Mucosa of stomach (tissue), 1 donor: ENCODE measurements around the gene LMTK2.
A peak's percentile ranks its signal among the peaks of the same experiment; 100 is the strongest.

ENCODE experiments used
- H3K27me3 ChIP-seq: one replicate; pipeline ENCODE4 v1.7.0; 2013; ENCODE audit warnings: mild to moderate bottlenecking, low read length; ENCODE audit not compliant: control insufficient read depth, insufficient read depth
- H3K36me3 ChIP-seq: one replicate; pipeline ENCODE4 v1.7.0; 2013; ENCODE audit warnings: low read length; ENCODE audit not compliant: control insufficient read depth, insufficient read depth
- H3K4me1 ChIP-seq: one replicate; pipeline ENCODE4 v1.7.0; 2013; ENCODE audit warnings: mild to moderate bottlenecking, low read length; ENCODE audit not compliant: control insufficient read depth, insufficient read depth
- H3K4me3 ChIP-seq: one replicate; pipeline ENCODE4 v1.7.0; 2013; ENCODE audit warnings: low read length
- H3K9ac ChIP-seq: one replicate; pipeline ENCODE4 v1.7.0; 2013; ENCODE audit warnings: mild to moderate bottlenecking, low read length, moderate library complexity
- H3K9me3 ChIP-seq: one replicate; pipeline ENCODE4 v1.7.0; 2013; ENCODE audit warnings: mild to moderate bottlenecking, low read length, moderate library complexity; ENCODE audit not compliant: control insufficient read depth
- donor health status: Pancreatic carcinoma.

The LMTK2 gene

GRCh38 chr7:98084631-98085030, 22.0 kb upstream of the LMTK2 start:
- Histone ChIP-seq H3K9ac (no peak overlapping the region), H3K4me3 (no peak overlapping the region), H3K9me3 (no peaks in the 10 kb centered on the region), H3K36me3 (no peaks in the 10 kb centered on the region), H3K4me1 (peaks cover 16% of the 10 kb centered on the region), H3K27me3 (no peaks in the 10 kb centered on the region)

DNA sequence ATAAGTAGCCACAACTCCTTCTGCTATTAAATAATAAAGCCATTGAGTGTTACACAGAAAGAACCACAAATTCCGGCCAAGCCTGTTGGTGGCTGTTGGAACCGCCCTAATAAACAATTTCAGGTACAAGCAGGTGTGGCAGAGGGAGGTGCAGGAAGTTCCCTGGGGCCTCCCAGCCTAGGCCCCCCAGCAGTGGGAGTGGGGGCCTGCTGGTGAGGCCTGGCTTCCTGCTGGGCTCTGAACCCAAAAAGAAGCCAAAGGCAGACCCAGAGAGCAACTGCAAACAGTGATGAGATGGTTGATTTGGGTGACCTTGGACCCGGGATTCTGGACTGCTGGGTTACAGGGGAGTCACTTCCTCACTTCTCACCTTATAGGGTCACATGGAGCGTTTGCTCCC, 21.0 kb upstream of the LMTK2 start:
- no peak overlapping the region for H3K9ac ChIP-seq
- H3K27me3 ChIP-seq, result no peaks in the 10 kb centered on the region
- no peaks in the 10 kb centered on the region for H3K36me3 ChIP-seq

DNA sequence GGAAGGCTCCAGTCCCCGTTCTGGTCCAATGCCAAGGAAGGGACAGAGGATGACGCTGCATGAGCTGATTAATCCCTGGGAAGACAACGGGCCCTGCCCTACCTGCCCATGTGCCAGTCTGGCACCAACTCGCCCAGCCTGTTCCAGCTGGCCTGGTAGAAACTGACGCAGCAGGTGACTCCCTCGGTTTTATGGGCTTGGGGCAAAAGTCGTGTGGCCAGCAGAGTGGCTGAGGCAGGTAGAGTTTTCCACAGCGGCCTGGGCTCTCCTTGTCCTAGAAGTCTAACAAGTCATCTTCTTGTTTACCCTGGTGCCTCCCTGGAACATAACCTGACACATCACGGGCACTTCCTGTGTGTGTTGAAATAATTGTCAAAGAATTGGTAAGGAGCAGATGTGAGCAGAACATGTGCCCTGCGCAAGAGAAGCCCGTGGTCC, 20.4 kb upstream of the LMTK2 start:
- Histone ChIP-seq H3K9me3 (no peaks in the 10 kb centered on the region), H3K36me3 (no peaks in the 10 kb centered on the region), H3K27me3 (no peaks in the 10 kb centered on the region), H3K4me3 (no peak overlapping the region), H3K9ac (no peak overlapping the region), H3K4me1 (peaks cover 16% of the 10 kb centered on the region)

More for the DNA sequence above, 21.0 kb upstream of the LMTK2 start:
- H3K4me3 ChIP-seq, result no peak overlapping the region
- peaks cover 16% of the 10 kb centered on the region for H3K4me1 ChIP-seq
- H3K9me3 ChIP-seq, result no peaks in the 10 kb centered on the region

DNA sequence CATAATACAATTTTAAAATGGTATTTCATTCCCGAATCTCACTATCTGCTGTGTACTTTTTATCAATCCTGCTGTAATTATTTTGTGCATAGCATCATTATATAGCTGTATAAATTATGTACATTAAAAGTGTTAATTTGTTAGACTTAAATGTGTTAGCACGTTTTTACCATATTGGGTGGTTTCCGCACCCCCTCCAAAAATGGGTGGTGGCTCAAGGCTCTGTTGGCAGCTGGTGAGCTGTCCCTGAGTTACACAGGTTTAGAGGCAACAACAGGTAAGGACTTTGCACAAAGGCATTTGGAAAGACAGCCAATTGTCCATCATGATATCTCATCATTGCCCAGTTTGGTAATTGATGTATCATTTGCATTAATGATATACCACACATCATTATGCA, 18.6 kb upstream of the LMTK2 start:
- H3K4me1 ChIP-seq, result peaks cover 16% of the 10 kb centered on the region
- H3K27me3 ChIP-seq, result no peaks in the 10 kb centered on the region
- no peaks in the 10 kb centered on the region for H3K36me3 ChIP-seq
- H3K9me3 ChIP-seq, result no peaks in the 10 kb centered on the region
- no peak overlapping the region for H3K4me3 ChIP-seq
- no peak overlapping the region for H3K9ac ChIP-seq

- no peaks in the 10 kb centered on the region for H3K9me3 ChIP-seq
- no peaks in the 10 kb centered on the region for H3K27me3 ChIP-seq
- no peaks in the 10 kb centered on the region for H3K36me3 ChIP-seq
- no peak overlapping the region for H3K9ac ChIP-seq
- peaks cover 10% of the 10 kb centered on the region for H3K4me1 ChIP-seq
- H3K4me3 ChIP-seq, result no peak overlapping the region
Measured at GRCh38 chr7:98090116-98090515, 16.5 kb upstream of the LMTK2 start.

DNA sequence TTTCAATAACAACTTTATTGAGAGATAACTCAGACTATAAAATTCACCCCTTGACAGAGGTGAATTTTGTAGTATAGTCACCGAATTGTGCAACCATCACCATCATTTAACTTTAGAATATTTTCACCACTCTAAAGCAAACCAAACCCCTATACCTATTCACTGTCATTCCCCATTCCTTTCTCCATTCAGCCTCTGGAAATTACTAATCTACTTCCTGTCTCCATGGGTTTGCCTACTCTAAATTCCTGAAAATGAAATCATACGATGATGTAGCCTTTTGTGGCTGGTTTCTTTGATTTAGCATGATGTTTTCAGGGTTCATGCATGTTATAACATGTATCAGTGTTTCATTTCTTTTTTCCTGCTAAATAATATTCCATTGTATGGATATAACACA, 15.6 kb upstream of the LMTK2 start:
- Histone ChIP-seq H3K9ac (no peak overlapping the region), H3K9me3 (no peaks in the 10 kb centered on the region), H3K4me1 (peaks cover 4% of the 10 kb centered on the region), H3K27me3 (no peaks in the 10 kb centered on the region), H3K4me3 (no peak overlapping the region), H3K36me3 (no peaks in the 10 kb centered on the region)

- Histone ChIP-seq H3K27me3 (no peaks in the 10 kb centered on the region), H3K9ac (no peak overlapping the region), H3K4me1 (no peaks in the 10 kb centered on the region), H3K9me3 (no peaks in the 10 kb centered on the region), H3K36me3 (no peaks in the 10 kb centered on the region), H3K4me3 (no peak overlapping the region)
Measured at GRCh38 chr7:98091523-98091922, 15.1 kb upstream of the LMTK2 start.

- Histone ChIP-seq H3K27me3 (no peaks in the 10 kb centered on the region), H3K36me3 (no peaks in the 10 kb centered on the region), H3K9ac (no peak overlapping the region), H3K4me1 (no peaks in the 10 kb centered on the region), H3K9me3 (no peaks in the 10 kb centered on the region), H3K4me3 (no peak overlapping the region)
Measured at GRCh38 chr7:98097042-98097645, 9.5 kb upstream of the LMTK2 start.

DNA sequence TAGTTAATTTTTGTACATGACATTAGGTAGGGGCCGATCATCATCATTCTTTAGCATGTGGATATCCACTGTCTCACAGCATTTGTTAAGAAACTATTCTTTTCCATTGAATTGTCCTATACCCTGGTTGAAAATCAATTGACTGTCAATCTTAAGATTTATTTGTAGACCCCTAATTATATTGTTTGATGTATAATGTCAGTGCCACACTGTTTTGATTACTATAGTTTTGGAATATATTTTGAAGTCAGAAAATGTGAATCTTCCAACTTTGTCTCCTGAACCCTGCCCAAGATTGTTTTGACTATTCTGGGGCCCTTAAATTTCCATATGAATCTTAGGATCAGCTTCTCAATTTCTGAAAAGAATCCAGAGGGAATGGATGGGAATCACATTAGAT, 6.6 kb upstream of the LMTK2 start:
- Histone ChIP-seq H3K4me1 (no peaks in the 10 kb centered on the region), H3K36me3 (no peaks in the 10 kb centered on the region), H3K9ac (no peak overlapping the region), H3K27me3 (no peaks in the 10 kb centered on the region), H3K9me3 (no peaks in the 10 kb centered on the region), H3K4me3 (no peak overlapping the region)

- Histone ChIP-seq H3K4me3 (no peak overlapping the region), H3K27me3 (no peaks in the 10 kb centered on the region), H3K9ac (no peak overlapping the region), H3K4me1 (no peaks in the 10 kb centered on the region), H3K36me3 (no peaks in the 10 kb centered on the region), H3K9me3 (no peaks in the 10 kb centered on the region)
Measured at GRCh38 chr7:98102170-98102569, 4.5 kb upstream of the LMTK2 start.

DNA sequence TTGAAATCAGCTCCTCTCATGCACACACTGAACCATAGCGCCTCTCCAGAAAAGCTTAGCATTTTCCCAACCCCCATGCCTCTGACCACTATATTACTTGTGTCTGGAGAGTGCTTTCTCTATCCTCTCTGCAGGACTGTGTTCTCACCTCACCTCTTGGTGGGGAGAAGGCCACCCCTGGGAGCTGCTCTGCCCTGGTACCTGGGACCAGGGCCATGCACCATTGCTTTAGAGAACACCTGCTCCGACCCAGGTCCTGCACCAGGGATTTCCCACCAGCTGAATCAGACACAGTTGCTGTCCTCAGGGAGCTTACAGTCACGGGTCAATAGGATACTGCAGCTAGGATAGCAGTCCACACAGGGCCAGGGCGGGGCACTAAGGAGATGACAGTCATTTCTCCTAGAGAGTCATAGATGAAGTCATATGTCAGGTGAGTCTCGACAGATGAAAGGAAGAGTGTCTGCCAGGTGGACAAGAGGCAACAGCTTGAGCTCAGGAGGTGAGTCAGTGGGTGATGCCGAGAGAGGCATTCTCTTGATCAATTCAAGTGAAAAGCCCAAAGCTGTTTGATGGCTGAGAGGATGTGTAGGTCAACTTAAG, 619 bp upstream of the LMTK2 start:
- Histone ChIP-seq H3K36me3 (no peaks in the 10 kb centered on the region), H3K27me3 (no peaks in the 10 kb centered on the region), H3K4me1 (peaks cover 13% of the 10 kb centered on the region), H3K9ac (no peak overlapping the region), H3K4me3 (no peak overlapping the region), H3K9me3 (no peaks in the 10 kb centered on the region)

- H3K36me3 ChIP-seq, result no peaks in the 10 kb centered on the region
- no peaks in the 10 kb centered on the region for H3K9me3 ChIP-seq
- H3K4me1 ChIP-seq, result peaks cover 20% of the 10 kb centered on the region
- peak overlapping the region; percentile 80 for H3K9ac ChIP-seq
- H3K4me3 ChIP-seq, result peak overlapping the region; percentile 49
- no peaks in the 10 kb centered on the region for H3K27me3 ChIP-seq
Measured at GRCh38 chr7:98107313-98107721, 655 bp downstream of the LMTK2 start.
